Measurements from ENCODE around the gene FKRP.

- TF ChIP-seq EZH2 (IDR thresholded peaks at IDR 0.05; ENCODE audit: low read length) = no peak
- TF ChIP-seq, protein P1, sequence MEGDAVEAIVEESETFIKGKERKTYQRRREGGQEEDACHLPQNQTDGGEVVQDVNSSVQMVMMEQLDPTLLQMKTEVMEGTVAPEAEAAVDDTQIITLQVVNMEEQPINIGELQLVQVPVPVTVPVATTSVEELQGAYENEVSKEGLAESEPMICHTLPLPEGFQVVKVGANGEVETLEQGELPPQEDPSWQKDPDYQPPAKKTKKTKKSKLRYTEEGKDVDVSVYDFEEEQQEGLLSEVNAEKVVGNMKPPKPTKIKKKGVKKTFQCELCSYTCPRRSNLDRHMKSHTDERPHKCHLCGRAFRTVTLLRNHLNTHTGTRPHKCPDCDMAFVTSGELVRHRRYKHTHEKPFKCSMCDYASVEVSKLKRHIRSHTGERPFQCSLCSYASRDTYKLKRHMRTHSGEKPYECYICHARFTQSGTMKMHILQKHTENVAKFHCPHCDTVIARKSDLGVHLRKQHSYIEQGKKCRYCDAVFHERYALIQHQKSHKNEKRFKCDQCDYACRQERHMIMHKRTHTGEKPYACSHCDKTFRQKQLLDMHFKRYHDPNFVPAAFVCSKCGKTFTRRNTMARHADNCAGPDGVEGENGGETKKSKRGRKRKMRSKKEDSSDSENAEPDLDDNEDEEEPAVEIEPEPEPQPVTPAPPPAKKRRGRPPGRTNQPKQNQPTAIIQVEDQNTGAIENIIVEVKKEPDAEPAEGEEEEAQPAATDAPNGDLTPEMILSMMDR (optimal IDR thresholded peaks at IDR 0.05 in 1 of 3, IDR thresholded peaks at IDR 0.05 in 1 of 3, conservative IDR thresholded peaks at IDR 0.05 in 1 of 3; ENCODE audit: extremely low read depth in 1 of 3, insufficient read depth in 2 of 3, low read length in 3 of 3) = peak; percentile 54 to 80 (median 59)
Measured at GRCh38 chr19:46753420-46754155, 7.7 kb downstream of the FKRP start.
